K562 (cell line): ENCODE measurements around the gene CNTNAP4. TPM values are rescaled to one million over a fixed set of nuclear protein-coding genes. Genes with fewer than 3 reads are reported as not detected.

ENCODE experiments used
- ATAC-seq: fragments of 200-7000 bp; cut with Tn5 transposase; 3 replicates; pipeline ENCODE4 v1.9.1; 2020; ENCODE audit warnings: moderate library complexity
- BruUV-seq: library from RNA; stranded (reverse); fragments of 400-500 nt; replicated peaks from 2 replicates; lab custom pipeline; 2021; lab: Mats Ljungman, UMichigan
- CTCF ChIA-PET: fragments of 300-600 bp; formaldehyde crosslinking; extraction: SDS; loops from one replicate; lab custom pipeline; 2021; ENCODE audit warnings: low intra/inter-chr PET ratio; lab: Yijun Ruan, JAX
- POLR2A ChIA-PET: fragments of 300-600, 350-650 bp; sonication (Branson Sonifier 250); formaldehyde crosslinking; extraction: SDS; loops from one replicate; lab custom pipeline; 2021; ENCODE audit warnings: antibody characterized with exemption, inconsistent platforms; lab: Yijun Ruan, JAX
- DNase-seq, 4 experiments: peaks; one replicate each; pipeline versions ENCODE4 v3.0.0 to v3.0.0-alpha.2; 2011 to 2018; ENCODE audit warnings: low spot score in 3 of 4, mixed read lengths in 3 of 4; ENCODE audit errors: extremely low read depth in 1 of 4
- FAIRE-seq: peaks from 2 replicates; lab custom pipeline; 2011; peaks lifted over from hg19 to GRCh38; lab: Jason Lieb, UNC
- H2AFZ ChIP-seq: 2 replicates; pipeline ENCODE4 v1.6.0; 2011; ENCODE audit warnings: low read depth, low read length, control low read depth, inconsistent platforms
- H3K27ac ChIP-seq: fragments of 200-600 bp; 3 replicates; pipeline ENCODE4 v1.8.0; 2011; ENCODE audit warnings: low read depth, mild to moderate bottlenecking, control low read depth, inconsistent platforms, low read length, moderate library complexity, mixed read lengths; ENCODE audit errors: extremely low read depth
- H3K27me3 ChIP-seq, 2 experiments: fragments of 300-600 bp in 1 of 2; 2 replicates in 1 of 2; 3 replicates in 1 of 2; pipeline versions ENCODE4 v1.6.0 to v1.8.0; 2011; ENCODE audit warnings: inconsistent platforms in 2 of 2, low read length in 2 of 2, mild to moderate bottlenecking in 1 of 2, mixed read lengths in 1 of 2, moderate library complexity in 1 of 2; ENCODE audit not compliant: control insufficient read depth in 2 of 2, insufficient read depth in 2 of 2
- H3K36me3 ChIP-seq: fragments of 300-600 bp; 3 replicates; pipeline ENCODE4 v1.8.0; 2011; ENCODE audit warnings: mild to moderate bottlenecking, low read length, inconsistent platforms; ENCODE audit not compliant: control insufficient read depth, insufficient read depth
- H3K4me1 ChIP-seq, 2 experiments: fragments of 200-600 bp in 1 of 2; replicated peaks in 1 of 2; 2 replicates in 1 of 2; 3 replicates in 1 of 2; pipeline versions ENCODE4 v1.5.1 to v1.8.0; 2011; ENCODE audit warnings: inconsistent platforms in 2 of 2, low read length in 2 of 2, mild to moderate bottlenecking in 1 of 2, mixed read lengths in 1 of 2, moderate library complexity in 1 of 2; ENCODE audit not compliant: control insufficient read depth in 2 of 2, insufficient read depth in 2 of 2
- H3K4me2 ChIP-seq: 2 replicates; pipeline ENCODE4 v1.6.1; 2011; ENCODE audit warnings: low read length, control low read depth, inconsistent platforms, mixed read lengths; ENCODE audit not compliant: insufficient read depth
- H3K4me3 ChIP-seq: fragments of 200-600 bp; sonication (generic), shearing (Covaris generic); 2 replicates; pipeline ENCODE4 v1.5.1; 2016; ENCODE audit warnings: control low read depth, inconsistent platforms
- H3K79me2 ChIP-seq: fragments of 200-600 bp; 3 replicates; pipeline ENCODE4 v1.8.0; 2011; ENCODE audit warnings: low read length, inconsistent platforms; ENCODE audit not compliant: control insufficient read depth, insufficient read depth
- H3K9ac ChIP-seq, 2 experiments: 2 replicates each; pipeline versions ENCODE4 v1.6.0 to v1.6.1; 2011; ENCODE audit warnings: low read depth in 2 of 2, low read length in 2 of 2, control low read depth in 1 of 2, inconsistent platforms in 1 of 2, mild to moderate bottlenecking in 1 of 2, mixed read lengths in 1 of 2; ENCODE audit not compliant: insufficient read depth in 1 of 2
- H3K9me1 ChIP-seq: one replicate; pipeline ENCODE4 v1.6.0; 2011; ENCODE audit warnings: inconsistent platforms, mild to moderate bottlenecking, low read length, moderate library complexity; ENCODE audit not compliant: control insufficient read depth, insufficient read depth
- H3K9me3 ChIP-seq: replicated peaks from 2 replicates; pipeline ENCODE4 v1.5.1; 2011; ENCODE audit warnings: low read depth, low read length, inconsistent platforms; ENCODE audit not compliant: control insufficient read depth, insufficient read depth
- H4K20me1 ChIP-seq: replicated peaks from 2 replicates; pipeline ENCODE4 v1.6.1; 2011; ENCODE audit warnings: low read length, inconsistent platforms, mixed read lengths; ENCODE audit not compliant: control insufficient read depth, insufficient read depth
- CCNT2 ChIP-seq: IDR thresholded peaks from 2 replicates; pipeline ENCODE4 v1.6.1; 2011; ENCODE audit warnings: borderline replicate concordance, low read depth, mild to moderate bottlenecking, moderate library complexity, mixed read lengths, low read length; ENCODE audit not compliant: insufficient read length; ENCODE audit errors: extremely low read depth
- CEBPB ChIP-seq: fragments of 450-650 bp; IDR thresholded peaks from 2 replicates; pipeline ENCODE4 v1.6.1; 2016; ENCODE audit warnings: missing genetic modification characterization, missing compliant biosample characterization
- CREM ChIP-seq: IDR thresholded peaks from 2 replicates; pipeline ENCODE4 v1.6.1; 2014; ENCODE audit warnings: antibody characterized with exemption, low read depth
- ELF4 ChIP-seq: fragments of 450-650 bp; formaldehyde crosslinking; IDR thresholded peaks from 2 replicates; pipeline ENCODE4 v1.4.0; 2022; ENCODE audit warnings: missing genetic modification characterization
- GABPB2 ChIP-seq: fragments of 250-450 bp; sonication (Bioruptor Pico); conservative IDR thresholded peaks from 2 replicates; pipeline ENCODE4 v1.5.1; 2021; ENCODE audit warnings: mild to moderate bottlenecking
- HNRNPUL1 ChIP-seq: fragments of 200-400 bp; formaldehyde crosslinking; IDR thresholded peaks from 2 replicates; pipeline ENCODE4 v1.6.1; 2017; ENCODE audit warnings: low read length
- MYNN ChIP-seq, 2 experiments: sonication (generic); formaldehyde crosslinking in 1 of 2; IDR thresholded peaks; 2 replicates each; pipeline versions ENCODE4 v1.5.0 to v1.6.1; 2016 to 2020; ENCODE audit warnings: antibody characterized with exemption in 1 of 2, missing genetic modification reagents in 1 of 2
- TAF7 ChIP-seq: fragments of 450-650 bp; IDR thresholded peaks from 2 replicates; pipeline ENCODE4 v1.6.1; 2016; ENCODE audit warnings: missing genetic modification characterization, missing compliant biosample characterization
- U2AF1 ChIP-seq: fragments of 200-400 bp; formaldehyde crosslinking; optimal IDR thresholded peaks from 2 replicates; pipeline ENCODE3; 2017; ENCODE audit warnings: mild to moderate bottlenecking, low read depth, low read length, moderate library complexity
- ZBTB7A ChIP-seq: IDR thresholded peaks from 2 replicates; pipeline ENCODE4 v1.6.1; 2011; ENCODE audit warnings: low read depth, mild to moderate bottlenecking, low read length, moderate library complexity, borderline replicate concordance; ENCODE audit not compliant: control insufficient read depth
- ZNF75A ChIP-seq: fragments of 450-650 bp; formaldehyde crosslinking; IDR thresholded peaks from 2 replicates; pipeline ENCODE4 v1.4.0; 2020; ENCODE audit warnings: mild to moderate bottlenecking
- WGBS: fragments of 100-300 bp; shearing (Covaris generic); methylation state at CpG from one replicate; pipeline ENCODE4 v1.1.6; 2016; ENCODE audit warnings: low coverage, mixed read lengths; ENCODE audit not compliant: insufficient coverage; ENCODE audit errors: missing lambda C conversion rate; 5-methylcytosine and 5-hydroxymethylcytosine counted together
- in situ Hi-C: fragments of 300-500 bp; cut with MboI; formaldehyde crosslinking; loops from 4 replicates; pipeline ENCODE4 v1.15.0; 2018; ENCODE audit warnings: inconsistent platforms, mixed read lengths
- intact Hi-C: fragments of 100-400 bp; cut with micrococcal nuclease; formaldehyde crosslinking; loops from 2 replicates; pipeline ENCODE4 v1.14.2; 2022
- polyA plus RNA-seq, 8 experiments: library from polyadenylated mRNA; depleted of rRNA in 4 of 8; stranded (reverse) in 5 of 8; unstranded in 3 of 8; fragments of >200 nt; fragmentation: Nextera tagmentation in 2 of 8; fragmentation: Illumina TruSeq in 1 of 8; extraction: Ambion mirVana in 2 of 8; extraction: Trizol in 1 of 8; gene quantifications; 2 replicates each; pipeline versions ENCODE4 v1.2.1 to v1.2.3, GENCODE V29; 2011 to 2014; ENCODE audit warnings: inconsistent platforms in 1 of 8, missing spikeins in 1 of 8
- total RNA-seq, 7 experiments: library from RNA; depleted of rRNA in 6 of 7; stranded (reverse); fragments of >200 nt in 6 of 7; fragmentation: Illumina TruSeq in 2 of 7; extraction: Trizol in 2 of 7; gene quantifications; 2 replicates each; pipeline versions ENCODE4 v1.2.1 to v1.2.3, GENCODE V29; 2011 to 2021; ENCODE audit warnings: low replicate concordance in 1 of 7
- TF ChIP-seq, protein P1 (sequence below): IDR thresholded peaks from 2 replicates; pipeline ENCODE4 v1.6.1; 2011; ENCODE audit warnings: borderline replicate concordance, low read depth, mild to moderate bottlenecking, moderate library complexity, low read length; ENCODE audit not compliant: insufficient read depth, poor library complexity, severe bottlenecking
- TF ChIP-seq, protein P2 (sequence below): fragments of 250-450 bp; sonication (Bioruptor Pico); IDR thresholded peaks from 2 replicates; pipeline ENCODE4 v1.4.0; 2020; ENCODE audit warnings: mild to moderate bottlenecking, moderate library complexity, borderline replicate concordance
- TF ChIP-seq, protein P3 (sequence below): fragments of 450-650 bp; IDR thresholded peaks from 2 replicates; pipeline ENCODE4 v1.6.1; 2014; ENCODE audit warnings: low read depth, mild to moderate bottlenecking, moderate library complexity, borderline replicate concordance

CNTNAP4 gene
- total and polyA plus RNA-seq, 9 of the 15 experiments (the other 6 are each of a cell fraction or from before 2014, with no cell fraction given) = not detected

DNA sequence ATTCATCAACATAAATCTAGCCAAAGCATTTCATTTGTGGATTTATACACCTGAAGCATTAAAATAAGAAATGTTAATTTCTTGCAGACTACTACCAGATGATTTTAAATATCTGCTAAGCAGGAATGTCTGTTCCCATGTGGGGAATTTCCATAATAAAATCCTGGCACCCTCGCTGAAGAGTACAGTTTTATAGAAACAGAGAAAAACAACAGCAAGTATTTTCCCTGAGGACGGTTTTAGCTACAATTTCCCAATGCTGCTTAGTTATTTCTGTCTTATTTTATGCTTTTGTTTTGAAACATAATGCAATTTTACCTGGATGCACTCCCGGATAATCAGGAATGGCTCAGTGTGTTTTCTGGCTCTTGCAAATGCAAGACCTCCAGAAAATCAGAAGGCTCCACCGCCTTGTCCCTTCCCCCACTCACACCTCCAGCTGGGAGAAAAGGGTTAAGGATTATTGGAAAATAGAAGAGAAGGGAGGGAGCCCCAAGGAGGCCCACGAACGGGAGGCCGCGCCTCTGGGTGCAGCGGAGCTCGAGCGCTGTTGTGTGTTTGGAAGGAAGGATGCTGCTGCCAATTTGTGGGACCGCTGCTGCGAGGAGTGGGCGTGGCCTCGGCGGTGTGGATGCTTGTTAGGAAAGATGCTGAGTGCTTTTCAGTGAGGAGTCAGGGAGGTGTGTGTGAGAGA, at the start of gene CNTNAP4 (continued):
- TF ChIP-seq, protein P1, sequence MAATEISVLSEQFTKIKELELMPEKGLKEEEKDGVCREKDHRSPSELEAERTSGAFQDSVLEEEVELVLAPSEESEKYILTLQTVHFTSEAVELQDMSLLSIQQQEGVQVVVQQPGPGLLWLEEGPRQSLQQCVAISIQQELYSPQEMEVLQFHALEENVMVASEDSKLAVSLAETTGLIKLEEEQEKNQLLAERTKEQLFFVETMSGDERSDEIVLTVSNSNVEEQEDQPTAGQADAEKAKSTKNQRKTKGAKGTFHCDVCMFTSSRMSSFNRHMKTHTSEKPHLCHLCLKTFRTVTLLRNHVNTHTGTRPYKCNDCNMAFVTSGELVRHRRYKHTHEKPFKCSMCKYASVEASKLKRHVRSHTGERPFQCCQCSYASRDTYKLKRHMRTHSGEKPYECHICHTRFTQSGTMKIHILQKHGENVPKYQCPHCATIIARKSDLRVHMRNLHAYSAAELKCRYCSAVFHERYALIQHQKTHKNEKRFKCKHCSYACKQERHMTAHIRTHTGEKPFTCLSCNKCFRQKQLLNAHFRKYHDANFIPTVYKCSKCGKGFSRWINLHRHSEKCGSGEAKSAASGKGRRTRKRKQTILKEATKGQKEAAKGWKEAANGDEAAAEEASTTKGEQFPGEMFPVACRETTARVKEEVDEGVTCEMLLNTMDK = no peak
- TF ChIP-seq, protein P2, sequence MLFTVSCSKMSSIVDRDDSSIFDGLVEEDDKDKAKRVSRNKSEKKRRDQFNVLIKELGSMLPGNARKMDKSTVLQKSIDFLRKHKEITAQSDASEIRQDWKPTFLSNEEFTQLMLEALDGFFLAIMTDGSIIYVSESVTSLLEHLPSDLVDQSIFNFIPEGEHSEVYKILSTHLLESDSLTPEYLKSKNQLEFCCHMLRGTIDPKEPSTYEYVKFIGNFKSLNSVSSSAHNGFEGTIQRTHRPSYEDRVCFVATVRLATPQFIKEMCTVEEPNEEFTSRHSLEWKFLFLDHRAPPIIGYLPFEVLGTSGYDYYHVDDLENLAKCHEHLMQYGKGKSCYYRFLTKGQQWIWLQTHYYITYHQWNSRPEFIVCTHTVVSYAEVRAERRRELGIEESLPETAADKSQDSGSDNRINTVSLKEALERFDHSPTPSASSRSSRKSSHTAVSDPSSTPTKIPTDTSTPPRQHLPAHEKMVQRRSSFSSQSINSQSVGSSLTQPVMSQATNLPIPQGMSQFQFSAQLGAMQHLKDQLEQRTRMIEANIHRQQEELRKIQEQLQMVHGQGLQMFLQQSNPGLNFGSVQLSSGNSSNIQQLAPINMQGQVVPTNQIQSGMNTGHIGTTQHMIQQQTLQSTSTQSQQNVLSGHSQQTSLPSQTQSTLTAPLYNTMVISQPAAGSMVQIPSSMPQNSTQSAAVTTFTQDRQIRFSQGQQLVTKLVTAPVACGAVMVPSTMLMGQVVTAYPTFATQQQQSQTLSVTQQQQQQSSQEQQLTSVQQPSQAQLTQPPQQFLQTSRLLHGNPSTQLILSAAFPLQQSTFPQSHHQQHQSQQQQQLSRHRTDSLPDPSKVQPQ = no peak
- no peak for TF ChIP-seq CREM

DNA sequence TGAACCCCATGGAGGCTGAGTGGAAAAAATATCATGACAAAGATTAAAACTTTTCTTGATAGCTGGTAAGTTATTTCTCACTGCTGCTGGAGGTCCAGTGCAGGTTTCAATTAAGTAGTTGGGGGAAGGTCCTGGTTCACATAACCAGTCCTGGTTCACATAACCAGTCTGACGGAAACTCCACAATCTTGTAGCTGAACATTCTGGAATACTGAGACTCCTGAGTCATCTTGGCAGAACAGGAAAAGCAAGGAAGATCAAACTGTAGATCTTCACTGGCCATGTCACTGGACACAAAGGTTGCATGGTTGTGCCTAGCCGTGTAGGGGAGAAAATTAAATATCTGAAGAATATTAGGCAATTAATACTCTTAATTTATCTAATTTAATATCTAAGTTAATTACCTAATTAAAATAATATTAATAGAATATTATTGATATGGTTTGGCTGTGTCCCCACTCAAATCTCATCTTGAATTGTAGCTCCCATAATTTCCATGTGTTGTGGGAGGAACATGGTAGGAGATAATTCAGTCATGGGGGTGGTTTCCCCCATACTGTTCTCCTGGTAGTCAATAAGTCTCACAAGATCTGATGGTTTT, 48.6 kb upstream of the CNTNAP4 start:
- POLR2A ChIA-PET = no interaction called here
- TF ChIP-seq ZBTB7A (no peak), CEBPB (tag) (no peak), ELF4 (no peak), MYNN (IDR thresholded peaks at IDR 0.05) (no peak), MYNN (CRISPR knock-in tag; IDR thresholded peaks at IDR 0.05) (no peak), U2AF1 (no peak), GABPB2 (CRISPR knock-in tag) (no peak), TAF7 (tag) (no peak), HNRNPUL1 (no peak), CCNT2 (no peak), ZNF75A (CRISPR knock-in tag) (no peak)
- TF ChIP-seq, protein P3, sequence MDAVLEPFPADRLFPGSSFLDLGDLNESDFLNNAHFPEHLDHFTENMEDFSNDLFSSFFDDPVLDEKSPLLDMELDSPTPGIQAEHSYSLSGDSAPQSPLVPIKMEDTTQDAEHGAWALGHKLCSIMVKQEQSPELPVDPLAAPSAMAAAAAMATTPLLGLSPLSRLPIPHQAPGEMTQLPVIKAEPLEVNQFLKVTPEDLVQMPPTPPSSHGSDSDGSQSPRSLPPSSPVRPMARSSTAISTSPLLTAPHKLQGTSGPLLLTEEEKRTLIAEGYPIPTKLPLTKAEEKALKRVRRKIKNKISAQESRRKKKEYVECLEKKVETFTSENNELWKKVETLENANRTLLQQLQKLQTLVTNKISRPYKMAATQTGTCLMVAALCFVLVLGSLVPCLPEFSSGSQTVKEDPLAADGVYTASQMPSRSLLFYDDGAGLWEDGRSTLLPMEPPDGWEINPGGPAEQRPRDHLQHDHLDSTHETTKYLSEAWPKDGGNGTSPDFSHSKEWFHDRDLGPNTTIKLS = no peak

More for the DNA sequence above, 48.6 kb upstream of the CNTNAP4 start:
- Histone ChIP-seq H3K4me1 (no peaks in the 10 kb centered on the region), H2AFZ (no peak overlapping the region), H3K9ac (no peak overlapping the region), H3K27me3 (no peaks in the 10 kb centered on the region), H4K20me1 (no peaks in the 10 kb centered on the region), H3K9me3 (no peaks in the 10 kb centered on the region), H3K4me3 (no peak overlapping the region), H3K79me2 (no peaks in the 10 kb centered on the region), H3K36me3 (no peaks in the 10 kb centered on the region), H3K27ac (no peak overlapping the region), H3K9me1 (no peaks in the 10 kb centered on the region), H3K4me2 (no peak overlapping the region)
- no TSS peak for BruUV-seq
- intact Hi-C loops = no loop called here
- in situ Hi-C loops = no loop called here
- CTCF ChIA-PET = no interaction called here
- no peak for ATAC-seq
- FAIRE-seq = no peak
- DNase-seq = no peak
- WGBS = 0% methylated on average over 2 of the region's 2 CpGs
